ENCODE data around the gene ADGRL1. TPM values are rescaled to one million over a fixed set of nuclear protein-coding genes. Genes with fewer than 3 reads are reported as not detected.
"Not testable (repeated sequence)": the region's sequence is repeated elsewhere in the genome, so short reads cannot be mapped to it uniquely, and the experiment has no call there.

Gene ADGRL1
- total RNA-seq, 1 donor from 2014 or later = 2.1 TPM

DNA sequence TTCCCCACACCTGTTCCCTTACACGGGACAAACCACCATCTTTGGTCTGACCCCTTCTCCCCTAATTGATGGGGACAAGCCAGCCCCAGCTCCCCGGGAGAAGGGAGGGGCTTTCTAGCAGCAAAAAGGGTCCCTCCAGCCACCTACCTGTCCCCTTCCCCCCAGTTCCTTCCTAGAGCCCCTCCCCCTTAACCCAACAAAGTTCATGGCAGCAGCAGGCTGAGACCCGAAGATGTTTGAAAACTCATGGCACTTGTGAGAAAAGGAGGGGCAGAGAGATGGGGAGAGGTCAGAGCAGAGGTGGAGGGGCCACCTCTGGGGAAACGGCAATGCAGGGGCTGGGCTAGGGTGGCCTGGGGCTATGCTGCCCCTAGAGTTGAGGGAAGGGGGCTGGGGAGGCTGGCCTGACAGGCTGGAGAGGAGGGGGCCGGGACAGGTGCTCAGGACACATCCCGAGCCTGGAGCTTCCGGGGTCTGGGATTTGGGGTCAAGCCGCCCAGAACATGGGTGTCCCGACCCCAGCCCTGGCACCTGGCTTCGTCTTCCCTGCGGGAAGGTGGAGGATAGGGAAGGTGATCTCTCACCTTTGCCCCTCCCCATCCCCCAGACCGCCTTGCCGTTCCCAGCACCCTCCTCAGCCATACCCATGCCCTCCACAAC, 57.1 kb downstream of the ADGRL1 start:
- no peak for DNase-seq (ENCODE audit: low read depth)
- H3K4me3 ChIP-seq (ENCODE audit: low read depth, low read length) = no peak overlapping the region
- TF ChIP-seq, protein P1, sequence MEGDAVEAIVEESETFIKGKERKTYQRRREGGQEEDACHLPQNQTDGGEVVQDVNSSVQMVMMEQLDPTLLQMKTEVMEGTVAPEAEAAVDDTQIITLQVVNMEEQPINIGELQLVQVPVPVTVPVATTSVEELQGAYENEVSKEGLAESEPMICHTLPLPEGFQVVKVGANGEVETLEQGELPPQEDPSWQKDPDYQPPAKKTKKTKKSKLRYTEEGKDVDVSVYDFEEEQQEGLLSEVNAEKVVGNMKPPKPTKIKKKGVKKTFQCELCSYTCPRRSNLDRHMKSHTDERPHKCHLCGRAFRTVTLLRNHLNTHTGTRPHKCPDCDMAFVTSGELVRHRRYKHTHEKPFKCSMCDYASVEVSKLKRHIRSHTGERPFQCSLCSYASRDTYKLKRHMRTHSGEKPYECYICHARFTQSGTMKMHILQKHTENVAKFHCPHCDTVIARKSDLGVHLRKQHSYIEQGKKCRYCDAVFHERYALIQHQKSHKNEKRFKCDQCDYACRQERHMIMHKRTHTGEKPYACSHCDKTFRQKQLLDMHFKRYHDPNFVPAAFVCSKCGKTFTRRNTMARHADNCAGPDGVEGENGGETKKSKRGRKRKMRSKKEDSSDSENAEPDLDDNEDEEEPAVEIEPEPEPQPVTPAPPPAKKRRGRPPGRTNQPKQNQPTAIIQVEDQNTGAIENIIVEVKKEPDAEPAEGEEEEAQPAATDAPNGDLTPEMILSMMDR (IDR thresholded peaks at IDR 0.05; ENCODE audit: insufficient read depth, low read length, severe bottlenecking) = no peak
- H3K27me3 ChIP-seq (ENCODE audit: control insufficient read depth, insufficient read depth, low read length) = no peaks in the 10 kb centered on the region
- H3K36me3 ChIP-seq (ENCODE audit: control insufficient read depth, insufficient read depth, low read length) = no peaks in the 10 kb centered on the region
- FAIRE-seq = no peak

DNA sequence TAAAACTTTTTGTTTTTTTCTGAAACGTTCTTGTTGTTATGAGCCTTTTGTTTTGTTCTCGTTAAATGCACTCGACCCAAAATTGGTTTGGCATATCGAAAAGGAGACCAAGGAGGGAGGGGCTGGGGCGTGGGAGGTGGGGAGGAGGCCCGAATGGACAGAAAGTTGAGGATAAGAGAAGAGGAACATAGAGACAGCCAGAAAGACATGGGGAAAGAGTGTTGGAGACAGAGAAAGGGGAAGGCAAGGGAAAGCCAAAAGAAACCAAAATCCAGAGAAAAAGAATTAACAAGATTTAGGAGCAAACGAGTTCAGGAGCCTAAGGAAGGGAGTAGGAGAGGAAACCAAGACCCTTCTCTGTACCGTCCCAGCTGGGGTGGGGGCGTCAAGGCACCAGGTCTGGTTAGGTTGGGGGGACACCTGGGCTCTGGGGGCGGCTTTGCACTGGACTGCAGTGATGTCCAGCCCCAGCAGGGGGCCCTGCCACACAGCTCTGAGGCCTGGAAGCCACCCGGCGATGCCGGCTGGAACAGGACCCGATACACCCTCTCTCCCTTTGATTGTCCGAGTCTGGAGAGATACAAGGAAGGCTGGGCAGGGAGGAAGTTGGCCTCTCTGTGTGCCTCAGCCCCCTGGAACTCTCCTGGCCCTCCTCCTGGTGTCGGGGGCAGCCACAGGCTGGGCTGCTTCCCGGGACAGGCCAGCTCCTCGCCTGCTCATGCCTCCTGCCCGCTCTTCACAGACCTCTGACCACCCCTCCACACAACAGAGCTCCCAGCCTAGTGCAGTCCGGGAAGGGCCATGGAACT, 58.0 kb downstream of the ADGRL1 start:
- TF ChIP-seq, protein P1 (IDR thresholded peaks at IDR 0.05; ENCODE audit: insufficient read depth, low read length, severe bottlenecking) = peak; percentile 95
- no peaks in the 10 kb centered on the region for H3K36me3 ChIP-seq (ENCODE audit: control insufficient read depth, insufficient read depth, low read length)
- H3K4me3 ChIP-seq (ENCODE audit: low read depth, low read length) = no peak overlapping the region
- DNase-seq (ENCODE audit: low read depth) (peak; percentile 24), FAIRE-seq (peak; percentile 72)
- no peaks in the 10 kb centered on the region for H3K27me3 ChIP-seq (ENCODE audit: control insufficient read depth, insufficient read depth, low read length)

DNA sequence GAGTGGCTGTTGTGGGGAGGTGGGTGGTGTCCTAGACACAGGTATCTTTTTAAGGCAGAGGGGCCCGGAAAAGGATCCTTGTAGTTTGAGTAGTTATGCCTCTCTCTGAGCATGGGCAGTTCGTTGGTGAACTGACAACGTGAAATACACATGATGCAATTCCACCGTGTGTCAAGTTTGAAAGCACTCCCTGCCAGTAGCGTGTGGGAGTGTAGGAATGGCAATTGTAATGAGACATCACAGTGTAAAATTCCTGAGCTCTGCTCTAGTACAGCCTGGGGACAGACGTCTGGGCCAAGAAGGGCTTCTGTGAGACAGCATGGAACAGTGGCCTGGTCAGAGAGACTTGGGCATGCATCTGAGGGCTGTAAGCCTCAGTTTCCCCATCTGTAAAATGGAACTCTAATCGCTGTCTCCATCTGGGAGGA, 59.2 kb downstream of the ADGRL1 start:
- TF ChIP-seq, protein P1 (IDR thresholded peaks at IDR 0.05; ENCODE audit: insufficient read depth, low read length, severe bottlenecking) = no peak
- no peaks in the 10 kb centered on the region for H3K27me3 ChIP-seq (ENCODE audit: control insufficient read depth, insufficient read depth, low read length)
- no peaks in the 10 kb centered on the region for H3K36me3 ChIP-seq (ENCODE audit: control insufficient read depth, insufficient read depth, low read length)
- FAIRE-seq (no peak), DNase-seq (ENCODE audit: low read depth) (peak; percentile 53)
- no peak overlapping the region for H3K4me3 ChIP-seq (ENCODE audit: low read depth, low read length)

DNA sequence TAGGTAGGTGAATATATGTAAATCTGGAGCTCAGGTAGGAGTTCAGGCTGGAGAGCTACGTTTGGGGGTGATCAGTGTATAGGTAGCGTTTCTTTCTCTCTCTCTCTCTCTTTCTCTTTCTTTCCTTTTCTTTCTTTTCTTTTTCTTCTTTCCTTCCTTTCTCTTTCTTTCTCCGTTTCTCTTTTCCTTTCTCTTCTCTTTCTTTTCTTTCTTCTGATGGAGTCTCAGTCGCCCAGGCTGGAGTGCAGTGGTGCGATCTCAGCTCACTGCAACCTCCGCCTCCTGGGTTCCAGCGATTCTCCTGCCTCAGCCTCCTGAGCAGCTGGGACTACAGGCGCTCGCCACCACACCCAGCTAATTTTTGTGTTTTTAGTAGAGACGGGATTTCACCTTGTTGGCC, 59.8 kb downstream of the ADGRL1 start:
- DNase-seq (ENCODE audit: low read depth); FAIRE-seq; H3K27me3 ChIP-seq (ENCODE audit: control insufficient read depth, insufficient read depth, low read length); H3K36me3 ChIP-seq (ENCODE audit: control insufficient read depth, insufficient read depth, low read length); H3K4me3 ChIP-seq (ENCODE audit: low read depth, low read length): not testable (repeated sequence)

DNA sequence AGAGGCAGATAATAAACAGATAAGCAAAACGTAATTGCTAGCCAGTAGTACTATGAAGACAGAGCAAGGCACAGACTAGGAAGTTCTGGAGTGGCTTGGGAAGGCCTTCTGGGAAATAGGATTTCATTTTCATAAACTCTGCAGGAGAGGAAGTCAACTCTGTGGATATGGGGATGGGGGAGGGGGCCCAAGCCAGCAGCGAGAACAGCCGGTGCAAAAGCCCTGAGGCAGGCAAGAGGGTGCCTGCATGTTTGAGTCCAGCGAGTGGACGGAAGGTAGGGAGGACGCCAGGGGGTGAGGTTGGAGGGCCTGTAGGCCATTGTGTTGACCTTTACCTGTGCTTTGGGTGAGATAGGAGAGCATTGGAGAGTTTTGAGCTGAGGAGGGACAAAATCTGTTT, 60.6 kb downstream of the ADGRL1 start:
- DNase-seq (ENCODE audit: low read depth) (no peak), FAIRE-seq (no peak)
- TF ChIP-seq, protein P1 (IDR thresholded peaks at IDR 0.05; ENCODE audit: insufficient read depth, low read length, severe bottlenecking) = no peak
- Histone ChIP-seq H3K36me3 (ENCODE audit: control insufficient read depth, insufficient read depth, low read length) (no peaks in the 10 kb centered on the region), H3K27me3 (ENCODE audit: control insufficient read depth, insufficient read depth, low read length) (no peaks in the 10 kb centered on the region), H3K4me3 (ENCODE audit: low read depth, low read length) (no peak overlapping the region)

Measured in bronchial epithelial cell (primary cell).